Cardiac muscle cell (in vitro differentiated cells and primary cell): Measurements from ENCODE around the gene LRRC38. TPM values are rescaled to one million over a fixed set of nuclear protein-coding genes. Genes with fewer than 3 reads are reported as not detected.
A peak's percentile ranks its signal among the peaks of the same experiment; 100 is the strongest.

ENCODE experiments used
- DNase-seq, 2 donors: peaks; one replicate each; pipeline versions ENCODE4 v3.0.0 to v3.0.0-alpha.2; 2010 to 2017; ENCODE audit warnings: low read depth in 1 of 2, low spot score in 1 of 2
- H3K27ac ChIP-seq: fragments of 200-600 bp; sonication (generic); 2 replicates; pipeline ENCODE4 v1.5.1; 2016
- H3K27me3 ChIP-seq: fragments of 200-600 bp; sonication (generic); 2 replicates; pipeline ENCODE4 v1.6.0; 2016; ENCODE audit warnings: control low read depth
- H3K36me3 ChIP-seq: fragments of 200-600 bp; sonication (generic); 2 replicates; pipeline ENCODE4 v1.5.1; 2016; ENCODE audit warnings: control low read depth
- H3K4me1 ChIP-seq: fragments of 200-600 bp; sonication (generic); 2 replicates; pipeline ENCODE4 v1.8.1; 2017; ENCODE audit warnings: low read depth, mild to moderate bottlenecking, mixed run types
- H3K4me3 ChIP-seq: fragments of 200-600 bp; sonication (generic); 2 replicates; pipeline ENCODE4 v1.5.1; 2016; ENCODE audit warnings: mild to moderate bottlenecking
- H3K9me3 ChIP-seq: fragments of 200-600 bp; sonication (generic); 2 replicates; pipeline ENCODE4 v1.5.1; 2017; ENCODE audit warnings: low read depth, mild to moderate bottlenecking, control low read depth
- CTCF ChIP-seq: IDR thresholded peaks from 2 replicates; pipeline ENCODE4 v1.5.1; 2012; ENCODE audit warnings: low read depth, mild to moderate bottlenecking, low read length
- polyA plus RNA-seq: library from polyadenylated mRNA; unstranded; fragments of >200 nt; fragmentation: Nextera tagmentation; extraction: Ambion mirVana; gene quantifications from 2 replicates; pipeline ENCODE4 v1.2.1, GENCODE V29; 2016
- total RNA-seq: library from RNA; depleted of rRNA; stranded (reverse); fragments of >200 nt; gene quantifications from 2 replicates; pipeline ENCODE4 v1.2.3, GENCODE V29; 2016

LRRC38 gene
- total and polyA plus RNA-seq, 2 experiments from 2014 or later, result not detected

- H3K27ac ChIP-seq, result no peak overlapping the region
- peak; percentile 5 to 39 for DNase-seq
- peaks cover 21% of the 10 kb centered on the region for H3K4me1 ChIP-seq
- no peaks in the 10 kb centered on the region for H3K36me3 ChIP-seq
- no peak for TF ChIP-seq CTCF
- H3K4me3 ChIP-seq, result no peak overlapping the region
- H3K9me3 ChIP-seq, result no peaks in the 10 kb centered on the region
- no peaks in the 10 kb centered on the region for H3K27me3 ChIP-seq
Observed at GRCh38 chr1:13536571-13536970, 22.8 kb upstream of the LRRC38 start.

GRCh38 chr1:13535227-13535626 lies 21.4 kb upstream of the LRRC38 start:
- no peaks in the 10 kb centered on the region for H3K27me3 ChIP-seq
- no peak for TF ChIP-seq CTCF
- DNase-seq, result peak in 1 of 2 donors; percentile 47

GRCh38 chr1:13528320-13528719 lies 14.5 kb upstream of the LRRC38 start:
- Histone ChIP-seq H3K4me1 (no peaks in the 10 kb centered on the region), H3K4me3 (no peak overlapping the region), H3K27ac (no peak overlapping the region), H3K9me3 (no peaks in the 10 kb centered on the region), H3K27me3 (no peaks in the 10 kb centered on the region), H3K36me3 (no peaks in the 10 kb centered on the region)
- no peak for TF ChIP-seq CTCF
- DNase-seq, result no peak

More at GRCh38 chr1:13535227-13535626, 21.4 kb upstream of the LRRC38 start:
- H3K36me3 ChIP-seq, result no peaks in the 10 kb centered on the region
- peak overlapping the region; percentile 31 for H3K27ac ChIP-seq
- peaks cover 21% of the 10 kb centered on the region for H3K4me1 ChIP-seq
- H3K9me3 ChIP-seq, result no peaks in the 10 kb centered on the region
- H3K4me3 ChIP-seq, result no peak overlapping the region

GRCh38 chr1:13523780-13524477 lies 10.1 kb upstream of the LRRC38 start:
- no peak for TF ChIP-seq CTCF
- no peak for DNase-seq
- Histone ChIP-seq H3K4me1 (no peaks in the 10 kb centered on the region), H3K27me3 (no peaks in the 10 kb centered on the region), H3K4me3 (no peak overlapping the region), H3K9me3 (no peaks in the 10 kb centered on the region), H3K27ac (no peak overlapping the region), H3K36me3 (no peaks in the 10 kb centered on the region)

- DNase-seq, result no peak
- H3K27ac ChIP-seq, result no peak overlapping the region
- no peaks in the 10 kb centered on the region for H3K4me1 ChIP-seq
- peaks cover 21% of the 10 kb centered on the region for H3K27me3 ChIP-seq
- no peak for TF ChIP-seq CTCF
- no peaks in the 10 kb centered on the region for H3K9me3 ChIP-seq
- no peak overlapping the region for H3K4me3 ChIP-seq
- H3K36me3 ChIP-seq, result no peaks in the 10 kb centered on the region
Observed at GRCh38 chr1:13520985-13521384, 7.2 kb upstream of the LRRC38 start.
